SKM-1 treated with dmso at 0.1 percent for 144 hours (cell line): Measurements from ENCODE around the gene TAF10.

Source experiments
- DNase-seq: peaks from one replicate; lab custom pipeline; 2025; ENCODE audit not compliant: unreplicated experiment; lab: John Stamatoyannopoulos, UW

Gene TAF10

GRCh38 chr11:6612213-6613041 is at the start of gene TAF10:
Gene TAF10 (minus strand): TSS chr11:6612216. CDS start chr11:6612189, 27 bp downstream.
- peak; percentile 93 for DNase-seq

GRCh38 chr11:6660712-6661111 is 48.7 kb upstream of the TAF10 start:
- no peak for DNase-seq

- DNase-seq: no peak
Observed at GRCh38 chr11:6658647-6659046, 46.6 kb upstream of the TAF10 start.

- no peak for DNase-seq
Observed at GRCh38 chr11:6657346-6657745, 45.3 kb upstream of the TAF10 start.

GRCh38 chr11:6656936-6657335 is 44.9 kb upstream of the TAF10 start:
- DNase-seq: no peak

- no peak for DNase-seq
Observed at GRCh38 chr11:6656584-6656915, 44.5 kb upstream of the TAF10 start.

- DNase-seq: no peak
Observed at GRCh38 chr11:6655790-6656583, 44.0 kb upstream of the TAF10 start, which contains the start of gene DCHS1. Gene DCHS1 (minus strand): TSS chr11:6655809. CDS start chr11:6641613, 14,196 bp downstream.

- DNase-seq: no peak
Observed at GRCh38 chr11:6655020-6655789, 43.2 kb upstream of the TAF10 start.

GRCh38 chr11:6654281-6655019 is 42.4 kb upstream of the TAF10 start:
- DNase-seq: no peak

- no peak for DNase-seq
Observed at GRCh38 chr11:6653656-6654055, 41.6 kb upstream of the TAF10 start.

- DNase-seq: no peak
Observed at GRCh38 chr11:6653097-6653496, 41.1 kb upstream of the TAF10 start.

GRCh38 chr11:6652182-6652581 is 40.2 kb upstream of the TAF10 start:
- DNase-seq: no peak

- DNase-seq: no peak
Observed at GRCh38 chr11:6650980-6651379, 39.0 kb upstream of the TAF10 start.

- DNase-seq: no peak
Observed at GRCh38 chr11:6650104-6650503, 38.1 kb upstream of the TAF10 start.

GRCh38 chr11:6648501-6648900 is 36.5 kb upstream of the TAF10 start:
- DNase-seq: peak; percentile 32

GRCh38 chr11:6647836-6648235 is 35.8 kb upstream of the TAF10 start:
- DNase-seq: no peak

GRCh38 chr11:6646918-6647679 is 35.1 kb upstream of the TAF10 start:
- peak; percentile 96 for DNase-seq

GRCh38 chr11:6646576-6646917 is 34.5 kb upstream of the TAF10 start:
- DNase-seq: peak; percentile 70

- DNase-seq: peak; percentile 54
Observed at GRCh38 chr11:6646071-6646470, 34.1 kb upstream of the TAF10 start.

GRCh38 chr11:6642957-6643356 is 30.9 kb upstream of the TAF10 start:
- no peak for DNase-seq
